HG02938 (cell line): ENCODE results near the gene GAK.
"Not testable (repeated sequence)": the region's sequence is repeated elsewhere in the genome, so short reads cannot be mapped to it uniquely, and the experiment has no call there.

ENCODE experiments used
- ATAC-seq: cut with Tn5 transposase; IDR thresholded peaks from one replicate; pipeline ENCODE4 v1.9.1; 2021; ENCODE audit warnings: mild to moderate bottlenecking, moderate library complexity; ENCODE audit not compliant: unreplicated experiment

The GAK gene

DNA sequence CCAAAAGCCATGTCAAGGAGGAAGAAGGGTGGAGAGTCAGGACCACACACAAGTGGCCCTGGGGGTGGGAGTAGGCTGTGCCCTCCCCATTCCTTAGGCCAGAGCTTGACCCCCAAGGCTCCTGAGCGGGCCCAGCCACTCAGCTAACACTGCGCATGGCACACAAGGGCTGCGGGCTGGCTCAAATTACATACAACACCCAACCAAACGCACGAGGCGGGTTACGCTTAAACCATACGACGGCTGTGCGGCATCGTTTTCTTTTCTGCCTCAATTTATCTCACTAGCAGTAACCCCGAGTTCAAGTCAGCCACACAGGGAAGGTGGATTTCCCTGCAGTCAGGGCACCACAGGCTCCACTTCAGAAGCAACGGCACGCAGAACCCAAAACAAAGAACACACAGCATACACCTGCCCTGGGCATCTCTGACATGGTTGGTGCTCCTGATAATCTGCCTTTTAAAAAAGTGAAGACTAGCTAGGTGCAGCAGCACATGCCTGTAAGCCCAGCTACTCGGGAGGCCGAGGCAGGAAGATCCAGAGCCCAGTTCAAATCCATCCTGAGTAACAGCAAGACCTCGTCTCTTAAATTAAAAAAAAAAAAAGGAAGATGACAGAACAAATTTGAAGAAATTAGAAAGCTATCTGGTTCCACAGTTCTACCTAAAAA lies 2.9 kb downstream of the GAK start:
- ATAC-seq = no peak

DNA sequence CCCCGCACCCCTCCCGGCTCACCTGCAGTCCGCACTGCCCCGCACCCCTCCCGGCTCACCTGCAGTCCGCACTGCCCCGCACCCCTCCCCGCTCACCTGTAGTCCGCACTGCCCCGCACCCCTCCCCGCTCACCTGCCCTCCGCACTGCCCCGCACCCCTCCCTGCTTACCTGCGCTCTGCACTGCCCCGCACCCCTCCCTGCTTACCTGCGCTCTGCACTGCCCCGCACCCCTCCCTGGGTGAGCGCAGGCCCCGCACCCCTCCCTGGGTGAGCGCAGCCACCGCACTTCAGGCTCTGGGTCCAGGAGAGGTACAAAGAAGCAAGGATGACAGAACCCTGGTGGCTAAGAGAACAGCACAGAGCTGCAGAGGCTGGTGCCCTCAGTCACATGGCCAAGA lies 4.5 kb downstream of the GAK start:
- ATAC-seq = not testable (repeated sequence)

DNA sequence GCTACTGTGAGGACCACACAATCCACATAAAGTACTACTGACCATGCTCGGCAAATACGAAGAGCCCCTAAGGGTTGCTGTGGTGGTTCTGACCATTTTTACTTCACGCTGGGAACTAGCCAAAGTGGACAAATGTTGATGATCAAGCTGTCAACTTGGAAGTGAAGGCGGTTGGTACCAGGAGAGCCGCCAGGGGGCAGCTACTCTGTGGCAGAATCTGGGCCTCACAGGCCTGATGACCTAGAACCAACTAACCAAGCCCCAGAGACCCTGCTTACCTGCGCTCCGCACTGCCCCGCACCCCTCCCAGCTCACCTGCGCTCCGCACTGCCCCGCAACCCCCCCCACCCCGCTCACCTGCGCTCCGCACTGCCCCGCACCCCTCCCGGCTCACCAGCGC lies 5.6 kb downstream of the GAK start:
- ATAC-seq = no peak

DNA sequence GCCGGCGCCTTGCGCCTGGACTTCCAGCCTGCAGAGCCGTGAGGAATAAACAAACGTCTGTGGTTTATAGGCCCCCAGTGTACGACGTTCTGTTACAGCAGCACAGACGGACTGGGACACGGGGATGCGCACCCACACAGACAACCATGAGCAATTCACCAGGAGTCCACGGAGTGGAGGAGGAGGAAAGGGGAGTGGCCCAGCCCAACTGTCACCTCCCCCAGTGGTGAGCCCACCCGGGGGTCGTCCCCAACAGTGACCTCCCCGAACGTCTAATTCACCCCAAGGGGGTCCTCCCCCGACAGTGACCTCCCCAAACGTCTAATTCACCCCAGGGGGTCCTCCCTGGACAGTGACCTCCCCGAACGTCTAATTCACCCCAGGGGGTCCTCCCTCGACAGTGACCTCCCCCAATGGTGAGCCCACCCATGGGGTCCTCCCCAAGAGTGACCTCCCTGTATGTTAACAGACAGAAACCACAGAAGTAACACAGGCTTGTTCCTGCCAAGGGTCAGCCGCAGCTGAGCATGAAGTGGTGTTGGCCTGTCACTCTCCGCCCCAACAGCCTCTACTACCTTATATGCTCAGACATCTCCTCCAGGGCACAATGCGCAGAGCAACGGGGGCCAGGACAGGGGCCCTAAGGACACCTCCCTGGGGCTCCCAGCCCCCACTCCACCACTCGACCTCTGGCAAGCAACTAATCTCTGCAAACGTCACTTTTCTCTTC lies 6.2 kb downstream of the GAK start:
- ATAC-seq = no peak

DNA sequence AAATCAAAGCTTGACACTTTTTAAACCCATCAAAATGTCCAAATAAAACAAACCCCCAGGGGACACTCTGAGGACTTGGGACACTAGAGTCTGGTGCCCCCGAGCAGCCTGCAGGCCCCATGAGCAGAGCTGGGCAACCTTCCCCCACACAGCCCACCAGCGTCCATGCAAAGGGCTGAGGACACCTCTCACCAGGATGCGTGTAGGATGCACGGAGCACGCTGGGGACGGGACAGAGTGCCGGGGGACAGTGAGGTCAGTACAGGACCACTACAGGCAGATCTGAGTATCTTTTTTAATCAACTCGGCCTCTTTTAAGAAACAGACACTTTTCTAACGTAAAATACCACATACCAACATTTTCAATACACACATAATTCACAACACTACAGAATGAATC lies 6.9 kb downstream of the GAK start:
- ATAC-seq = no peak

DNA sequence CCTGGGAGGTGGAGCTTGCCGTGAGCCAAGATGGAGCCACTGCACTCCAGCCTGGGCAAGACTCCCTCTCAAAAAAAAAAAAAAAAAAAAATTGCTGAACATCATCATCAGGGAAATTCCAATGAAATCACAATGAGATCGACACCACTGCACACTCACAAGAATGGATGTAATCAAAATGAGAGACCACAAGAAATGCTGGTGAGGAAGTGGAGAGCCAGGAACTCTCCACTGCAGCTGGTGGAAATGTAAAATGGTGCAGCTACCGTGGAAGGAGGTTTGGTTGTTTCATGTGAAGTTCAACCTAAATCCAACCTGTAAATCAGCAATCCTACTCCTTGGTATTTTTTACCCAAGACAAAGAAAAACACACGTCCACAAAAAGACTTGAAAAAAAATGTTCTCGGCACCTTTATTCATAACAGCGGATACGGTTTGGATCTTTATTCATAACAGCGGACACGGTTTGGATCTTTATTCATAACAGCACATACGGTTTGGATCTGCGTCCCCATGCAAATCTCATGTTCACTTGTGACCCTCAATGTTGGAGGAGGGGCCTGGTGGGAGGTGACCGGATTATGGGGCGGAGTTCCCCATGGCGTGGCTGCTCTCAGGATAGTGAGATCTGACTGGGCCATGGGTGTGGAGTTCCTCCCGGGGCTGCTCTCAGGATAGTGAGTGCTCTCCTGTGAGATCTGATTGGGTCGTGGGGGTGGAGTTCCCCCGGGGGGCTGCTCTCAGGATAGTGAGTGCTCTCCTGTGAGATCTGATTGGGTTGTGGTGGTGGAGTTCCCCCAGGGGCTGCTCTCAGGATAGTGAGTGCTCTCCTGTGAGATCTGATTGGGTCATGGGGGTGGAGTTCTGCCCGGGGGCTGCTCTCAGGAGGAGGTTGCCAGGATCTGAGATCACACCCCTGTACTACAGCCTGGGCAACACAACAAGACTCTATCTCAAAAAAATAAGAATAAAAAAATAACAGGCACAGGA lies 7.7 kb downstream of the GAK start:
- no peak for ATAC-seq

DNA sequence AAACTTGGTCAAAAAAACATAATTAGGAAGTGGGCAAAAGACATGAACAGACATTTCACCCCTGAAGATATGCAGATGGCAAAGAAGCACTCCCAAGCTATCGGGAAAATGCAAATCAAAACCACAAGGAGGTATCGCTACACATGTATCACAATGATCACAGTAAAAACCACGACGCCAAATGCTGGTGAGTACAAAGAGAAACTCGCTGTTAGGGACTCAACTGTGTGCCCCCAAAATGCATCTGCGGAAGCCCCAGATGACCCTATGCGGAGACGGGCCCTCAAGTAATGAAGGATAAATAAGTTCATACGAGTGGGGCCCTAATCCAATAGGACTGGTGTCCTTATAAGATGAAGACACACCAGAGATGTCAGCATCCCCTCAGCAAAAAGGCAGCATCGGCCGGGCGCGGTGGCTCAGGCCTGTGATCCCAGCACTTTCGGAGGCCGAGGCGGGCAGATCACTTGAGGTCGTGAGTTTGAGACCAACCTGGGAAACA lies 10.2 kb downstream of the GAK start:
- no peak for ATAC-seq

DNA sequence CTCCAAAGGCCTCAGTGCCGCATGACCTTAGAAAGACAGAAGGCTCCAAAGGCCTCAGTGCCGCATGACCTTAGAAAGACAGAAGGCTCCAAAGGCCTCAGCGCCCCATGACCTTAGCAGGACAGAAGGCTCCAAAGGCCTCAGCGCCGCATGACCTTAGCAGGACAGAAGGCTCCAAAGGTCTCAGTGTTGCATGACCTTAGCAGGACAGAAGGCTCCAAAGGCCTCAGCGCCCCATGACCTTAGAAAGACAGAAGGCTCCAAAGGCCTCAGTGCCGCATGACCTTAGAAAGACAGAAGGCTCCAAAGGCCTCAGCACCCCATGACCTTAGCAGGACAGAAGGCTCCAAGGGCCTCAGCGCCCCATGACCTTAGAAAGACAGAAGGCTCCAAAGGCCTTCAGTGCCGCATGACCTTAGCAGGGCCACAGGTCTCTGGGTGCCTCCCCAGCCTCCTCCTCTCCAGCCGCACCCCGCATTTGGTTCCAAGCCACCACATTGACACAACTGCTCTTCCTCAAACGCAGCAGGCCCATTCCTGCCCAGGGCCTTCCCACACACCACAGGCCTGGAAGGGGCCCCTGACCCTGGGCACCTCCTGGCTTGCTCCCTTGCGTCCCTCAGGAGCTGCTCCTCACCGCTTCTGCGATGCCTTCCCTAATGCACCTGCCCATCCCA lies 13.0 kb downstream of the GAK start:
- ATAC-seq = not testable (repeated sequence)

DNA sequence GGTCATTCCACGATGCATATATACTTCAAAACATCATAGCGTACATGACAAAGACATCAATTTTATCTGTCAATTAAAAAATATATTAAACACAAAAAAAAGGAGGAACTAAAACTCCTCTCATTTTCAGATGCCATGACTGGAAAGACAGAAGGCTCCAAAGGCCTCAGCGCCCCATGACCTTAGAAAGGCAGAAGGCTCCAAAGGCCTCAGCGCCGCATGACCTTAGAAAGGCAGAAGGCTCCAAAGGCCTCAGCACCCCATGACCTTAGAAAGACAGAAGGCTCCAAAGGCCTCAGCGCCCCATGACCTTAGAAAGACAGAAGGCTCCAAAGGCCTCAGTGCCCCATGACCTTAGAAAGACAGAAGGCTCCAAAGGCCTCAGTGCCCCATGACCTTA lies 13.5 kb downstream of the GAK start:
- not testable (repeated sequence) for ATAC-seq

DNA sequence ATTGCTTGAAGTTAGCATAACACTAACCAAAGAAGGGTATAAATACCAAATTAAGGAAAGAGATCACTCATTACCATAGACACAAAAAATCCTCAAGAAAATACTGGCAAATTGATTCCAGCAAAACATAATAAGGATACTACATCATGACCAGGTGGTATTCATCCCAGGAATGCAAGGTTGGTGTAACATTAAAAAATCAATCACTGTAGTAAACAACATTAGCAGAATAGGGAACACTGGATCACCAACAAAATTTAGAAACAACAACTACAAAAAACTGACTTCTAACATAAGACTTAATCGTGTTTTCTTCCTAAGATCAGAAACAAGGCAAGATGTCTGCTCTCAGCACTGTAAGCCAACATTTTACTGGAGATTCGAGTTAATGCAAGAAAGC lies 14.1 kb downstream of the GAK start:
- ATAC-seq = no peak

DNA sequence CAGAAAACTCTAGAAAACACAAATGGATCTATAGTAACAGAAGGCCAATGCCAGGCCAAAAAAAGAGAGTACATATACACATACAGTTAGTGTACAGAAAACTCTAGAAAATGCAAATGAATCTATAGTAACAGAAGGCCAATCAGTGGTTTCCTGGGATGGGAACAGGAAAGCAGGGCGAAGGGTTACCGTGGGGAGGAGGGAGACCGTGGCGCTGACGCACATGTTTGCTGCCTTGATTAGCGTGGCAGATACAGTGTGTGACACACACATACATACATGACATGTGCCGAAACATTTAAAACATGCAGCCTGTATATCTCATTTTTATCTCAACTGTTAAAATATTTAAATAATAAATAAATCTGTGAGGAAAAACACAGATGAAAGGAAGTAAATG lies 14.7 kb downstream of the GAK start:
- no peak for ATAC-seq

DNA sequence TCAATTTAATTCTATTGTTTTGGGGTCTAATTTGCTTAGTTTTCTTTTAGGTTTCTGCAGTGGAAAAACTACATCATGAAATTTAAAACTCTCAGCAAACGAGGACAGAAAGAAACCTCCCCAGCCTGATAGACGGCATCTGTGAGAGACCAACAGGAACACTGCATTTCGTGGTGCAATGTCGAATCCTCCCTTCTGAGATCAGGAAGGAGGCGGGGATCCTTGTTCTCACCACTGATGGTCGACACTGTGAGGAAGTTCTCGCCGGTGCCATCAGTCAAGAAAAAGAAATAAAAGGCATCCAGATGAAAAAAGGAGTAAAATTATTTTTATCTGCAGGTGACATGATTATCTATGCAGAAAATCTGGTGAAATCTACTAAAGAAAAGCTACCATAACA lies 16.5 kb downstream of the GAK start:
- ATAC-seq = no peak

DNA sequence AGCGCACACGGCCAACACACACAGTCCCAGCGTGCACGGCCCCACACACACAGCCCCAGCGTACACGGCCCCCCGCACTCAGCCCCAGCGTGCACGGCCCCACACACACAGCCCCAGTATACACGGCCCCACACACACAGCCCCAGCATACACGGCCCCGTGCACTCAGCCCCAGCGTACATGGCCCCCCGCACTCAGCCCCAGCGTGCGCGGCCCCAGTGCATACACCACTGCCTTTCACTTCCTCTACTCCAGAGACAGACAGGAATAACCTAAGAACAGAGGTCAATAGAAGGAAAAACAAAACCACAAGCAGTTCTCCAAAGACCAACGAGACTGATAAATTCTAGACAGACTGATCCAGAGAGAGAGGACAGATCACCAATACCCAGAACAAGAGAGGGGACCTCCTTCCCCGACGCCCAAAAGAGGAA lies 17.1 kb downstream of the GAK start:
- ATAC-seq = no peak

DNA sequence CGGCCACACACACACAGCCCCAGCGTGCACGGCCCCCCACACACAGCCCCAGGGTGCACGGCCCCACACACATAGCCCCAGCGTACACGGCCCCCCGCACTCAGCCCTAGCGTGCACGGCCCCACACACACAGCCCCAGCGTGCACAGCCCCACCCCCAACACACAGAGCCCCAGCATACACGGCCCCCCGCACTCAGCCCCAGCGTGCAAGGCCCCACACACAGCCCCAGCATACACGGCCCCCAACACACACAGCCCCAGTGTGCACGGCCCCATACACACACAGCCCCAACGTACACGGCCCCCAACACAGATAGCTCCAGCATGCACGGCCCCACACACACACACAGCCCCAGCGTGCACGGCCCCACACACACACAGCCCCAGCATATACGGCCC lies 17.6 kb downstream of the GAK start:
- no peak for ATAC-seq

DNA sequence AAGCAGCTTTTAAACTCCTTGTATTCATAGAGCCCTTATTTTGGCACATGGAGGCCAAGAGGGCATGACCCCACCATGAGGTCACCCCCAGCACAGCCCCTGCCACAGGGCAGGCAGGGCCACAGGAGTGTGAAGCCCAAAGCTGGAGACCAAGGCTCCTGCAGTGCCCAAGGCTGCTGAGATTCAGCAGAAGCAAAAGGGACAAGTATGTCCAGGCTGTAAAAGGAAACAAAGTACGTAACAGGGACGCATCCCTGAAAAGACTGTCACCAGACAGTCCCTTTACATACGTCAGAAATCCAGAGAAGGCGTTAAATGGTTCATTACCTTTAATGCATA lies 18.9 kb downstream of the GAK start:
- ATAC-seq = no peak

DNA sequence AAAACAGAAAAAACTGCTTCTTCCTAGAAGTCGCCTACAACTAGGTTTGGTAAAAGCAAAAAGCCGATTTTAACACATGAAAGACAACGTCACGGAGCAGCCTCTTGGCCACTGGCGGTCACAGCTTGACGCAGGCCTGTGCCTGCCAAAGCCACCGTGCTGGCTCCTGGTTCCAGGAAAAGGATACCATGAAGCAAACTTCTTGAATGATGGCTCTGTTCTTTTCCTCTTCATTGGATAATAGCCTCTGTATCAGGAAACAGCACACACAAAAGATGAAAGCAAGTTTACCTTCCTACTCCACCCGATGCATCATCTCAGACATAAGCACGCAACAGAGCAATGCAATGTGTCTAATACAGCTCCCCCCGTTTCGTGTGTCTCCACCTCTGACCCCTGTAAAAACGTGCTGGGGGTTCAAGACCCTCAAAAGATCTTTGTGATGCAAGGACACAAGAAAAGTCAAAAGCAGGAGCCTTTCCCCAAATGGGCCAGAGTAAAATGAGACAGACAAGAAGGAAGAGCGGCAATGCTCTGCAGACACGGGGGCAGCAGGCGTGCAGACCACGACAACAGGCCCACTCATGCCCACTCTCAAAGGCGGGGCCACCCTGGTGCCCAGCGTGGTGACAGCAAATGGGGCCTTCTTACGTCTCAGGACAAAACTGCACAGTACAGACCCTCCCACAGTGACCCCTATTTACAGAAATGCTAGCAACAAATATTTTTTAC lies 19.4 kb downstream of the GAK start:
- ATAC-seq = no peak

DNA sequence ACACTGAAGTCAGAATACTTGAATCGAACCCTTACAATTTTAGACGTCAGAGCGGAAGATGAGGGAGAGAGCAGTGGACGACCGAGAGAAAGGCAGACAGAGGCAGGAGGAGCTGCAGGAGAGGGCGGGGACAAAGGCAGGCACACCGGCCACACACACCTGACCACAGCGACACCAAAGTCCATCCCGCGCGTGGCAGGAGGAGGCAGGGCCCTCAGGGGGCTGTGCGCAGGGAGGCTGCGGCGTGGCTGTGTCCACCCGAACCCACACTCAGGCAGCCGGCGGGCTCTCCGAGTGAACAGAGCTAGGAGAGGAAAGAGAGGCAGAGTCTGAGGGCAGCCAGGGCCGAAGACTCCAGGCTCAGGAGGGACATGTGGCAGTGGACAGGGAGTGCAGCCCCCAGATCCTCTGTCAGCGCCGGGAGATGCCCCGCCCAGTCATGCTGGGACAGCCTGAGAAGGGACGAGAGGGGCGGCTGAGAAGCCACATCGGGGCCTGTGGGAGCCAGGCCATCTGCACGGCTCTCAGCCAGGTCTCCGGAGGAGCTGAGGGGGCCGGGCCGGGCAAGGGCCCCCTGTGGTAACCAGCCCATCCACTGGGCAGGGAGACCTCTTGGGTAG lies 20.1 kb downstream of the GAK start:
- no peak for ATAC-seq

DNA sequence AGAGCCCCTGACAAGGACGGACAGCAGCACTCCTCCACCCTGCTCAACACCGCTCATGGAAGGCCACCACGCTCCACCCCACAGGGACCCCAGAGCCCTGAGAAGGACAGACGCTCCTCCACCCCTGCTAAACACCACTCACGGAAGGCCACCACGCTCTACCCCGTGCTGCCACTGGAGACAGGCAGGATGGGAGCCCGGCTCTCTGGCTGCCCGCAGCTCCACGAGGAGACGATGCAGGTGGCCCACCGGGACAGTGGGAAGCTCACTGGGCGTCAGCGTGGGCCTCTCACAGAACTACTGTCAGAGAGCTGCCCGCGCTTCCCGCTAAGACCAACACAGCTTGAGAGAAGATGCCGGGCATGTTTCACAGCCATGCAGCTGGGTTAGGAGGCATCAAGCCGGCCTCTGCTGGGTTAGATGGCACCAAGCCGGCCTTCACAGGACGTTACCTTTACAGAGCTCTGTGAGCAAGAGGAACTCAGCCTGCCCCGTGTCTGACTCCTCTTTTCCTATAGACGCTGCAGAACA lies 20.8 kb downstream of the GAK start:
- ATAC-seq = no peak

DNA sequence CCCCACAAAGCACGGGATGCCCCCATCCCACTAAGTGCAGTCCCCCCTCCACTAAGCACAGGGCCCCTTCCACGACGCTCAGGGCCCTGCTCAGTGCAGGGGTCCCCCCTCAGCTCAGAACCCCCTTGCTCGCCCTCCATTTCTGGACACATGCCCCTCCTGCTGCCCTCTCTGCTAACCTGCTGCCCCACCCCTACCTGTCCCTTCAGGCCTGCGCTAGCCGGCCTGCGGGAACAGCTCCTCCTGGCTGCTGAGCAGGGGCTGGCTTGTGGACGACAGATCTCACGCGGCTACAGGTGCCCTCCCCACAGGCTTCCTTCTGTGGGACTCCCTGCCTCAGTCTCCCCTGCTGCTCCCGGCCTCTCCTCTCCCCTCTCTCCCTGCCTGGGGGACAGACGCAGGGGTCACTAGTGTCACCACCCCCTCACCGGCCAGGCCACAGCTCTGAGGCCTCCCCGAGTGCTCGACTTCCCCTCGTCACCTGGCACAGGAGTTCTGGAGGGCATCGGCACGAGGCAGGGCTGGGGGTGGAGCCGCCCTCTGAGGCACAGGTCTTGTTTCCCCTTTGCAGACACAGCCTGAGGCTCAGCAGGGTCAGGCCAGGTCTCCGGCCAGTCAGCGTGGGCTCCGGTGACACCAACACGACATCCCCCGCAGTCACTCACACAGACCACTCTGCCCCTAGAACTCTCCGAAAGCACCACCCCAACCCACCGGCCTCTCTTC lies 21.6 kb downstream of the GAK start:
- ATAC-seq = no peak
